Measurements from ENCODE around the gene PDLIM7. TPM values are rescaled to one million over a fixed set of nuclear protein-coding genes. Genes with fewer than 3 reads are reported as not detected.

Gene PDLIM7
- total and polyA plus RNA-seq, 2 donors: 10.8 to 61.9 TPM

- peaks cover 22 to 28% of the 10 kb centered on the region in 2 donors for H3K36me3 ChIP-seq (ENCODE audit: control insufficient read depth in 2 of 2, insufficient read depth in 2 of 2, low read length in 1 of 2)
- peak in 7 of 9 donors; percentile 81 to 93 (median 89) for DNase-seq (ENCODE audit: low read depth in 6 of 9, low spot score in 9 of 9)
- H3K27me3 ChIP-seq (ENCODE audit: control insufficient read depth in 2 of 2, insufficient read depth in 1 of 2, low read length in 1 of 2): peaks cover 0 to 31% of the 10 kb centered on the region in 2 donors
- peak overlapping the region; percentile 42 to 63 for H3K4me3 ChIP-seq (ENCODE audit: low read length in 2 of 2)
- H3K9me3 ChIP-seq (ENCODE audit: control insufficient read depth in 2 of 2, insufficient read depth in 1 of 2, low read length in 1 of 2): no peaks in the 10 kb centered on the region
- under 1% methylated on average over 84 of the region's 84 CpGs for WGBS
- peaks cover 8 to 34% of the 10 kb centered on the region in 2 donors for H3K4me1 ChIP-seq (ENCODE audit: control insufficient read depth in 2 of 2, insufficient read depth in 2 of 2, low read length in 2 of 2)
- H3K27ac ChIP-seq (ENCODE audit: low read depth in 1 of 2, low read length in 1 of 2): peak overlapping the region; percentile 58 to 80
These were observed 42.9 kb downstream of the PDLIM7 start for GRCh38 chr5:177454397-177455035.

- Histone ChIP-seq H3K9me3 (ENCODE audit: control insufficient read depth in 2 of 2, insufficient read depth in 1 of 2, low read length in 1 of 2) (no peaks in the 10 kb centered on the region), H3K4me3 (ENCODE audit: low read length in 2 of 2) (peak overlapping the region; percentile 41 to 63), H3K27ac (ENCODE audit: low read depth in 1 of 2, low read length in 1 of 2) (no peak overlapping the region), H3K36me3 (ENCODE audit: control insufficient read depth in 2 of 2, insufficient read depth in 2 of 2, low read length in 1 of 2) (peaks cover 17 to 23% of the 10 kb centered on the region in 2 donors), H3K27me3 (ENCODE audit: control insufficient read depth in 2 of 2, insufficient read depth in 1 of 2, low read length in 1 of 2) (peaks cover 4 to 37% of the 10 kb centered on the region in 2 donors), H3K4me1 (ENCODE audit: control insufficient read depth in 2 of 2, insufficient read depth in 2 of 2, low read length in 2 of 2) (peaks cover 8 to 34% of the 10 kb centered on the region in 2 donors)
- DNase-seq (ENCODE audit: low read depth in 6 of 9, low spot score in 9 of 9): peak in 2 of 9 donors; percentile 46 to 78
- WGBS: 2% methylated on average over 31 of the region's 31 CpGs
These were observed 43.5 kb downstream of the PDLIM7 start for GRCh38 chr5:177453852-177454396.

GRCh38 chr5:177452688-177453638 is 44.4 kb downstream of the PDLIM7 start:
- Histone ChIP-seq H3K27me3 (ENCODE audit: control insufficient read depth in 2 of 2, insufficient read depth in 1 of 2, low read length in 1 of 2) (peaks cover 13 to 46% of the 10 kb centered on the region in 2 donors), H3K4me1 (ENCODE audit: control insufficient read depth in 2 of 2, insufficient read depth in 2 of 2, low read length in 2 of 2) (peaks cover 10 to 42% of the 10 kb centered on the region in 2 donors), H3K36me3 (ENCODE audit: control insufficient read depth in 2 of 2, insufficient read depth in 2 of 2, low read length in 1 of 2) (peaks cover 7 to 13% of the 10 kb centered on the region in 2 donors), H3K9me3 (ENCODE audit: control insufficient read depth in 2 of 2, insufficient read depth in 1 of 2, low read length in 1 of 2) (no peaks in the 10 kb centered on the region), H3K27ac (ENCODE audit: low read depth in 1 of 2, low read length in 1 of 2) (no peak overlapping the region), H3K4me3 (ENCODE audit: low read length in 2 of 2) (no peak overlapping the region)
- DNase-seq (ENCODE audit: low read depth in 6 of 9, low spot score in 9 of 9): no peak
- 93% methylated on average over 17 of the region's 17 CpGs for WGBS

- no peak for DNase-seq (ENCODE audit: low read depth in 6 of 9, low spot score in 9 of 9)
- Histone ChIP-seq H3K27me3 (ENCODE audit: control insufficient read depth in 2 of 2, insufficient read depth in 1 of 2, low read length in 1 of 2) (peaks cover 19 to 59% of the 10 kb centered on the region in 2 donors), H3K4me3 (ENCODE audit: low read length in 2 of 2) (no peak overlapping the region), H3K4me1 (ENCODE audit: control insufficient read depth in 2 of 2, insufficient read depth in 2 of 2, low read length in 2 of 2) (peaks cover 18 to 45% of the 10 kb centered on the region in 2 donors), H3K36me3 (ENCODE audit: control insufficient read depth in 2 of 2, insufficient read depth in 2 of 2, low read length in 1 of 2) (no peaks in the 10 kb centered on the region), H3K27ac (ENCODE audit: low read depth in 1 of 2, low read length in 1 of 2) (no peak overlapping the region), H3K9me3 (ENCODE audit: control insufficient read depth in 2 of 2, insufficient read depth in 1 of 2, low read length in 1 of 2) (no peaks in the 10 kb centered on the region)
- 98% methylated on average over 10 of the region's 10 CpGs for WGBS
These were observed 46.6 kb downstream of the PDLIM7 start for GRCh38 chr5:177450667-177451424.

- Histone ChIP-seq H3K36me3 (ENCODE audit: control insufficient read depth in 2 of 2, insufficient read depth in 2 of 2, low read length in 1 of 2) (no peaks in the 10 kb centered on the region), H3K9me3 (ENCODE audit: control insufficient read depth in 2 of 2, insufficient read depth in 1 of 2, low read length in 1 of 2) (no peaks in the 10 kb centered on the region), H3K27me3 (ENCODE audit: control insufficient read depth in 2 of 2, insufficient read depth in 1 of 2, low read length in 1 of 2) (peaks cover 19 to 59% of the 10 kb centered on the region in 2 donors), H3K27ac (ENCODE audit: low read depth in 1 of 2, low read length in 1 of 2) (no peak overlapping the region), H3K4me1 (ENCODE audit: control insufficient read depth in 2 of 2, insufficient read depth in 2 of 2, low read length in 2 of 2) (peaks cover 24 to 54% of the 10 kb centered on the region in 2 donors), H3K4me3 (ENCODE audit: low read length in 2 of 2) (no peak overlapping the region)
- no peak for DNase-seq (ENCODE audit: low read depth in 6 of 9, low spot score in 9 of 9)
- WGBS: 94% methylated on average over 18 of the region's 18 CpGs
These were observed 48.0 kb downstream of the PDLIM7 start for GRCh38 chr5:177449140-177450061.

GRCh38 chr5:177448244-177448950 is 49.0 kb downstream of the PDLIM7 start:
- Histone ChIP-seq H3K4me3 (ENCODE audit: low read length in 2 of 2) (no peak overlapping the region), H3K4me1 (ENCODE audit: control insufficient read depth in 2 of 2, insufficient read depth in 2 of 2, low read length in 2 of 2) (peaks cover 15 to 46% of the 10 kb centered on the region in 2 donors), H3K27me3 (ENCODE audit: control insufficient read depth in 2 of 2, insufficient read depth in 1 of 2, low read length in 1 of 2) (peaks cover 19 to 50% of the 10 kb centered on the region in 2 donors), H3K36me3 (ENCODE audit: control insufficient read depth in 2 of 2, insufficient read depth in 2 of 2, low read length in 1 of 2) (peaks cover 3 to 4% of the 10 kb centered on the region in 2 donors), H3K27ac (ENCODE audit: low read depth in 1 of 2, low read length in 1 of 2) (no peak overlapping the region), H3K9me3 (ENCODE audit: control insufficient read depth in 2 of 2, insufficient read depth in 1 of 2, low read length in 1 of 2) (no peaks in the 10 kb centered on the region)
- DNase-seq (ENCODE audit: low read depth in 6 of 9, low spot score in 9 of 9): no peak
- WGBS: 88% methylated on average over 6 of the region's 6 CpGs

- peaks cover 19 to 45% of the 10 kb centered on the region in 2 donors for H3K27me3 ChIP-seq (ENCODE audit: control insufficient read depth in 2 of 2, insufficient read depth in 1 of 2, low read length in 1 of 2)
- H3K9me3 ChIP-seq (ENCODE audit: control insufficient read depth in 2 of 2, insufficient read depth in 1 of 2, low read length in 1 of 2): no peaks in the 10 kb centered on the region
- peaks cover 9 to 11% of the 10 kb centered on the region in 2 donors for H3K36me3 ChIP-seq (ENCODE audit: control insufficient read depth in 2 of 2, insufficient read depth in 2 of 2, low read length in 1 of 2)
- peaks cover 15 to 40% of the 10 kb centered on the region in 2 donors for H3K4me1 ChIP-seq (ENCODE audit: control insufficient read depth in 2 of 2, insufficient read depth in 2 of 2, low read length in 2 of 2)
- H3K27ac ChIP-seq (ENCODE audit: low read depth in 1 of 2, low read length in 1 of 2): no peak overlapping the region
- WGBS: 8% methylated on average over 23 of the region's 23 CpGs
- peak overlapping the region in 1 of 2 donors; percentile 71 for H3K4me3 ChIP-seq (ENCODE audit: low read length in 2 of 2)
- DNase-seq (ENCODE audit: low read depth in 6 of 9, low spot score in 9 of 9): no peak
These were observed 49.7 kb downstream of the PDLIM7 start for GRCh38 chr5:177447611-177448243.

All from thymus (tissue), 11 donors.